Cortex of kidney (tissue), 1 donor: ENCODE measurements around the gene ZNRF3.

Experiments used
- DNase-seq: peaks from one replicate; lab custom pipeline; 2025; lab: John Stamatoyannopoulos, UW

Gene ZNRF3

DNA sequence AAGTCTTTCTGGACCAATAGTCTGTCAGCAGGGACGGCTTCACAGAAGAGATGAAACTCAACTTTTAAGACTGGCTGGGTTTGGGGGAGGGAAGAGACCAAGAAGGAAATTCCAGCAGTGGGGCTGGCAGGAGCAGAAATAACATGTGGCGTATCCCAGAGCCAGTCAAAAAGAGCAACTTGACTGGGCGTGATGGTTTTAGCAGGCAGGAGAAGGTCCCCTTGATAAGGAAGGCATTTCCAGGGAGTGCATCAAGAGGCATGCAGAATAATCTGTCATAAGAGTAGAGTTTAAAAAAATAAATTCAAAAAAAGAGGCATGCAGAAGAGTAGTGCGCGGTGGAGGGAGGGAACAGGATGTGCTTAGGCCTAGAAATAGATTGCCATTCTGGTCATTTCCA, 125.8 kb downstream of the ZNRF3 start:
- no peak for DNase-seq

DNA sequence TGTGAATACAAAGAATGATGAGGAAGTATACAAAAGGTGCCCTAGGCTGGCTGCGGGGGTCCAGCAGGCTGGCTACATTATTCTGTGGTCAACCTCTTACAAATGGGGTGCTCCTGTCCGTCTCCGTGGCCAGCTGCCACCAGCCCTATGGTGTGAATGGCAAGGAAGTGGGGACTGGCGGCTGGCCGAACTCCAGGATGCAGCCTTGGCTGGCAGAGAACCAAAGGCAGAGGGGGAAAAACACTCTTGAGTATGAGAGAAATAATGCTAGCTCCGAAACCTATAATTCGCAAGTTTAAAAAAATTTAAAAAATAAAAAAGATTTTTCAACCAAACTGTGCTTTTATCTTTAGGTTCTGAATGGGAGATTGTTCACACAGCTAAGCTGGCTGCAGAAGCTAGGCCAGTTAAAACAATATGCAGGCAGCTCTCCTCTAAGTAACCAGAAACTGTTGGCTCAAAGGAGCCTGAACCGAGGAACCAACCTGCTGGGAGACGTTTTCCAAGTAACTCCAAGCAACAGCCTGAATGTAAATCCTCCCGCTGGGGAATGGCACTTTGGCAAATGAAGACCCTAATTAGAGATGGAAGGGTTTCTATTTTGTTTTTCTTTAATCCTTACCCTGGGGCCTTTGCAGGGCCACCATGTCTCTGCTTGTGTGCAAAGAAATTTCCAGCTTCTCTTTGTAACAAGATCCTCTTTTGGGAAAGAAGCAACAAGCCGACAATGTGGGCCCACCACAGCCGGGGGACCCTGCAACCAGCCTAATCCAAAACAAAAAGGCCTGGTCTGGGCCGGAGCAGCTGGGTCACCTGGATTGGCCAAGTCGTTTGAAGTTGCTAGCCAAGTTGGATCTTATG, 128.1 kb downstream of the ZNRF3 start:
- no peak for DNase-seq

DNA sequence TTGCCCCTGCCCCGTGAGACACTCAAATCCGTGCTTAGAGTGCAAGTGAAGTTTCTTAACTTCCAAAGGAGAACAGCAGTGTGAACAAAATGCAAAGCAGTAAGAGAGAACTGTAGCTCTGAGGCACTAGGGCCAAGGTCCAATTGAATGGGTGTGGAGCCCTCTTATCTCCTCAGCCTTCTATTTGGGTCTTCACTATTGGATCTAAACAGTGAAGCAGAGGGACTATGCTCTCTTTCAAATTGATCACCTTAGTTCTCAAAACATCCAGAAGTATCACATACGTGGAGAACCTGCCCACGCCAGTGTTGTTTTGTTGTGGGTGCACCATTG, 128.7 kb downstream of the ZNRF3 start:
- no peak for DNase-seq

DNA sequence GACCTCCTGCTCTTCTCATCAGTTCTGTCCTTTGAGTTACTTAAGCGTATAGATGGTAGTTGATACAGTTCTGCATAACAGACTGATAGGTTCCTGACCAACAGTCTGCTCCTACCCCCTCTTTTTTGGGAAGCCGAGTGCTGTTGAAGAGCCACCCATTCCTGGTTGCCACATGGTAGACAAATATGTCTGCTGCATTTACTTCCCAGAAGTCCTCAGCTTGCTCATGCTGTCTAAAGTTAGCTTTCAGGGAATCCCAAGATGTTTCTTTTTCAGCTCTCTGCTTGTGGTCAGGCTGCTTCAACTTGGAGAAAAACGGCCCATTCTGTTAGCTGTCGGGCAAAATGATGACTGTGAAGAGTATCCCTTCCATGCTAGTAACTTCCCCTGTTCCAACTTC, 129.6 kb downstream of the ZNRF3 start:
- no peak for DNase-seq

- DNase-seq: no peak
Observed at GRCh38 chr22:29014293-29014692, 130.9 kb downstream of the ZNRF3 start.

- no peak for DNase-seq
Observed at GRCh38 chr22:29014773-29015172, 131.4 kb downstream of the ZNRF3 start.

GRCh38 chr22:29016067-29016938, 132.9 kb downstream of the ZNRF3 start:
- no peak for DNase-seq

DNA sequence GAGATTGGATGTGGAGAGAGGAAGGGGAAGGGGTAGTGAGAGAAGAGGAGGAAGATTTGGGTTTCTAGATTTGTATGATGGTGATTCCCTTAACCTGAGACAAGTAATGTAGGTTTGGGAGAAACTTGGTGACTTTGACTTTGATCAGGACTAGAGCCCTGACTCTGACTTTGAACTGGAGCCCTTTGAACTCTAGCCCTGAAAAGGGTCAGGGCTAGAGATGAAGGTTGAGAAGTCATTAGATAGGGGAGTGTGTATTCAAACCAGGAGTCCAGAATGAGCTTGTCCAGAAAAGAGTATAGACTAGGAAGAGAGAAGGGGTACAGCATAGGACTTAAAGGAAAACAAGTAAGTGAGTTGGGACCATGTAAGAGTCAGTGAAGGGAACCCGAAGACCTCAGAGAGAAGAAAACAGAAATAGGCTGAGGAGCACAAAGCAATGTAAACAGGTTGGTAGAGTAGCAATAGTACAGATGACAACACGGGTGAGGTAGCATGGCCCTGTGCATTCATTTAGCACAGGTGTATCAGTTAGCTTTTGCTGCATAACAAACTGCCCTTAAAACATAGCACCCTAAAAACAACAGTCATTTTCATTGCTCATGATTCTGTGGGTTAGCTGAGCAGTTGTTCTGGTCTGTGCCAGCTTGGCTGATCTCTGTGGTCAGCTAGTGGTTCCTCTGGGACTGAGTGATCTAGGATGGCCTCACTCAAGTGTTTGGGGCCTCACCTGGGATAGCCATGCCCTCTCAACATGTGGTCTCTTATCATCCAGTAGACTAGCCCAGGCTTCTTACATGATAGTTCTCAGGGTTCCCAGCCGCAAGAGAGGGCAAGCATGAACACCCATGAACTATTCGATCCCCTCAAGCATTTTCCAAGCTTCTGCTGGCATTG, 135.2 kb downstream of the ZNRF3 start:
- DNase-seq: no peak

GRCh38 chr22:29022101-29022817, 138.9 kb downstream of the ZNRF3 start:
- no peak for DNase-seq

- DNase-seq: no peak
Observed at GRCh38 chr22:29023172-29023796, 139.9 kb downstream of the ZNRF3 start.

- no peak for DNase-seq
Observed at GRCh38 chr22:29026579-29026978, 143.2 kb downstream of the ZNRF3 start.

- DNase-seq: no peak
Observed at GRCh38 chr22:29028468-29028867, 145.1 kb downstream of the ZNRF3 start.

- no peak for DNase-seq
Observed at GRCh38 chr22:29029202-29030000, 146.0 kb downstream of the ZNRF3 start.

DNA sequence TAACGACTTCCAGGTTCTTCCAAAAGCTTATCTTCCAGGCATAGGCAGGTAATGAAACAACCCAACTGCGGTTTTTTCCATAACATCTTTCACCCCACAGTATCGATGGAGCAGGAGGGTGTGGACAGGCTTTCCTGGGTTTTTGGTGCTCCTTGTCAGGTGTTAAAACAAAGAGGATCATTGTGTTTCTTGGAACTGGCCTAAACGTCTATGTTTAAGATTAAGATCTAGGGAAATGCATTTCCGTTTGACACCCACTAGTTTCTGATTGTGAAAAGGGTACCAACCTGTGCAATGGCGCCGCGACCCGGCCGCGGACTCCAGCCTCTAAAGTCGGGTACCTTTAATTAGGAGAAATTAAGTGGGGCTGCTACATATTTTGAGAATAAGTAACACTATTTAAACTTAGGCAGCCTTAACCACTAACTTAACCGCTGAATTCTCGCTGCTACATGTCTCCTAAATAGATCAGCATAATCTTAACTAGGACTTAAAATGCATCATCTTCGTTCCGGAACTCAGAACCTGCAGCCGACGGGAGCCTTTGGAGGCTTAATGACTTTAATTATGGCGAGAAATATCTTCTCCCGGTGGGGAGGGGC, 146.7 kb downstream of the ZNRF3 start:
- DNase-seq: no peak

DNA sequence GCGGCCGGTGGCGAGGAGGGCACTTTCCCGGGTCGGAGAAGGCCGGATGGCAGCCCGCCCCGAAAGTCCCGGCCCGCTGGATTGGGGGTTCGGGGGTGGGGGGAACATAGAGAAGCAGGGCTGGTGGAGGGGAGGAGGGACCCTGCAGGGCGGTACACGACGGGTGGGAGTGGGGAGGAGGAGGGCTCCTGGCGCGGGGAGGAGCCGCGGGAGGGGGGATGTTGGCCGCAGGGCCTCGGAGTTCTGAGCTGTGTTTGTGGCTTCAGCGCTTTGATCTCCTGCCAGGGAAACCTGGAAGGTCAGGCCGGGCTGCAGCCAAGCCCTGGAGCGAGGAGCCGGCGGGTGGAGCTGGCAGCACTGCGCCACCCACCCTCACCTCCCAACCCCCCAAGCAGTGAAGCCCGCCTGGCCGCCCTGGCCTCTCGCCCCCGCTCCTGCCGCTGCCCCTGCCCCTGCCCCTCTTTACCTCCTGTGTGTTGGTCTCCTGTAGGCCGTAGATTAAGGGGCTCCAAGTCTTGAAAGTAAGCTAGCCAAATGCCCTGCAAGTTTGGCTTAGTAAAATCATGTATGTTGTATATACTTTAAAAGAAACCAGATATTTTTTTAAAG, 147.3 kb downstream of the ZNRF3 start:
- peak; percentile 68 for DNase-seq

DNA sequence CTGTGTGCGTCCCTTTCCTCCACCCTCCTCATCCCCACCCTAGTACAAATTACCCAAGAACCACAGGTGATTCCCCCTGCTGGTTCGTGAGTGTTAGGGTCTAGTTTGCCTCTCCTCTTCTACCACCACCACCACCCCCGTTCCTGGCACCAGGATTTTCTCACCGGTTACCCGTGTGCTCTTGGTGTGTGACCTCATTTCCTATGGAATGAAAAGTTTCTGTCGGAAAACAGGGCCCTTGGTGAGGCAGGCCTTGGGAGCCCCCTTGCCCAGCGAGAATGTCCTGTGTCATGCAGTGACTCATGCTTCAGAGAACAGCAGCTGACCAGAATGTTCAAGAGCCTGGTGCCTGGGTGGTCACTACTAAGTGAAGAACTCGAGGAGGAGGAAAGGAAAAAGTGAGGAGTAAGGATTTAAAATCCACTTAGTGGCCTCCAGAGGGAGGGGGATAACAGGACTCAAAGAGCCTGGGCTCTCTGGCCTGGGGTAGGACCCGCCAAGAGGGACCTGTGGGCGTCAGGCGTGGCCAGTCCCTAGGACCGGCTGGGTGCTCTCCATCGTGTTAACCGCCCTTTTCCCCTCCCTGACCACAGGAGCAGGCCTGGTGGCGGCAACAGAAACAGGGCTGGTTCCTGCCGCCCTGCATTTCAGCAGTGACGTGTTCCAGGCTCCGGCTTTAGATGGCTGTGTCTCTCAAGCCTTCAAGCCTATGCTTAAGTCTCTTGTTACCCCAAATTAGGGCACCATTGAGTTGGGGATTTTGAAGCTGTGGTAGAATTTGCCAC, 148.0 kb downstream of the ZNRF3 start:
- DNase-seq: no peak

DNA sequence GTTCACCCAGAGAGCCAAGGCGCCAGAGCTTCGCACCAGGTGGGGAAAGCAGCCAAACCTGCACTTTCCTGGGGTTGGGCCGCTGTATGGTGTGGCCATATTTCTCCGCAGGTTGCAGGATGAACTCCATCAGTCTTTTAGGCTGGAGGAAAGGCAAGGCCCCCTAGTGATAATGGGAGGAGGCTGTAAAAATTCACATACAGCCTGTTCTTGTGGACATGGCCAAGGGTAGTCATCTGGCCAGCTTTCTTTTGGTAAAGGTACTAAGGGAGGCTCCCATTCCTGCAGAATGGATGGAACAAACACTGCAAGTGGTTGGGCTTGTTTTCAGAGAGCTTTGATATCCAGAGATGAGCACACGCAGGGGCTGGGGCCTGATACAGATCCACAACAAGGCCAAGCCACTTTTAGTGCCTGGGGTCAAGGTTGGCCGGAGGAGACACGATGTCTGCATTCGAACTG, 148.7 kb downstream of the ZNRF3 start:
- DNase-seq: no peak

DNA sequence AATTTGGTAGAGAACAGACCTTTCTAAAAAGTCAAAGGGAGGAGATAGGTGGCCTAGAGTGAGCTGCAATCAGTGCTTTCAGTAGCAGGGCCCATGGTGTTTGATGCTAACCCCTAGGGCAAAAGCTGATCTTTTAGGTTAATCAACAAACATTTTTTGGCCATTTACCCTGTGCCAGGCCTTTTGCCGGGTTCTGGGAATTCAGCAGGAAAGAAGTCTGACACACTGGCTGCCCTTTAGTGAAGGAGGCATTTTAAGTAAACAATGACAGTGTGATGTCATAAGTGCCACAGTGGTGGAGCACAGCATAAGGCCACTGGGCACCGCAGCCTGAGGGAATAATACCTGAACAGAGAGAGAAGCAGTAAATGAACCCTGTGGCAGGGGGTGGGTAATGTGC, 149.2 kb downstream of the ZNRF3 start:
- DNase-seq: no peak
